DND-41 (cell line): ENCODE measurements around the gene PRR30.
"Not testable (repeated sequence)": the region's sequence is repeated elsewhere in the genome, so short reads cannot be mapped to it uniquely, and the experiment has no call there.

Source experiments
- ATAC-seq: fragments of 200-7000 bp; cut with Tn5 transposase; 3 replicates; pipeline ENCODE4 v1.9.1; 2021; ENCODE audit warnings: low read depth; ENCODE audit not compliant: insufficient read depth
- DNase-seq: peaks from one replicate; pipeline ENCODE4 v3.0.0-alpha.2; 2020
- H2AFZ ChIP-seq: 2 replicates; pipeline ENCODE4 v1.6.0; 2012; ENCODE audit warnings: low read depth, low read length
- H3K27ac ChIP-seq: 2 replicates; pipeline ENCODE4 v1.5.1; 2012; ENCODE audit warnings: low read length, inconsistent platforms
- H3K27me3 ChIP-seq: fragments of 200-600 bp; sonication (generic); 2 replicates; pipeline ENCODE4 v1.6.0; 2012; ENCODE audit warnings: low read length, mild to moderate bottlenecking, inconsistent platforms; ENCODE audit not compliant: insufficient read depth, poor library complexity
- H3K36me3 ChIP-seq: 2 replicates; pipeline ENCODE4 v1.5.1; 2012; ENCODE audit warnings: low read length, inconsistent platforms; ENCODE audit not compliant: insufficient read depth
- H3K4me1 ChIP-seq: 2 replicates; pipeline ENCODE4 v1.5.1; 2012; ENCODE audit warnings: mild to moderate bottlenecking, low read length; ENCODE audit not compliant: insufficient read depth
- H3K4me2 ChIP-seq: 2 replicates; pipeline ENCODE4 v1.6.0; 2012; ENCODE audit warnings: mild to moderate bottlenecking, moderate library complexity, low read length, inconsistent platforms; ENCODE audit not compliant: insufficient read depth
- H3K4me3 ChIP-seq, 2 experiments: fragments of 200-600 bp in 1 of 2; shearing (Covaris generic) in 1 of 2; 2 replicates each; pipeline ENCODE4 v1.5.1; 2012 to 2016; ENCODE audit warnings: inconsistent platforms in 2 of 2, low read length in 2 of 2, mild to moderate bottlenecking in 2 of 2, low read depth in 1 of 2, moderate library complexity in 1 of 2
- H3K79me2 ChIP-seq: 2 replicates; pipeline ENCODE4 v1.6.0; 2012; ENCODE audit warnings: low read length, inconsistent platforms; ENCODE audit not compliant: insufficient read depth
- H3K9ac ChIP-seq: 2 replicates; pipeline ENCODE4 v1.6.0; 2012; ENCODE audit warnings: low read depth, mild to moderate bottlenecking, inconsistent platforms, low read length, moderate library complexity
- H3K9me3 ChIP-seq: 2 replicates; pipeline ENCODE4 v1.5.1; 2012; ENCODE audit warnings: low read length, moderate library complexity, mild to moderate bottlenecking, inconsistent platforms; ENCODE audit not compliant: insufficient read depth, severe bottlenecking
- H4K20me1 ChIP-seq: 2 replicates; pipeline ENCODE4 v1.6.0; 2012; ENCODE audit warnings: low read length; ENCODE audit not compliant: insufficient read depth
- EZH2 ChIP-seq: IDR thresholded peaks from 3 replicates; pipeline ENCODE4 v1.6.1; 2012; ENCODE audit warnings: borderline replicate concordance, low read depth, mild to moderate bottlenecking, moderate library complexity, low read length, inconsistent platforms; ENCODE audit not compliant: severe bottlenecking
- TF ChIP-seq, protein P1 (sequence below): IDR thresholded peaks from 2 replicates; pipeline ENCODE4 v1.5.1; 2012; ENCODE audit warnings: borderline replicate concordance, low read length, moderate library complexity, mild to moderate bottlenecking; ENCODE audit not compliant: poor library complexity, severe bottlenecking; ENCODE audit errors: extremely low read depth

Gene PRR30

DNA sequence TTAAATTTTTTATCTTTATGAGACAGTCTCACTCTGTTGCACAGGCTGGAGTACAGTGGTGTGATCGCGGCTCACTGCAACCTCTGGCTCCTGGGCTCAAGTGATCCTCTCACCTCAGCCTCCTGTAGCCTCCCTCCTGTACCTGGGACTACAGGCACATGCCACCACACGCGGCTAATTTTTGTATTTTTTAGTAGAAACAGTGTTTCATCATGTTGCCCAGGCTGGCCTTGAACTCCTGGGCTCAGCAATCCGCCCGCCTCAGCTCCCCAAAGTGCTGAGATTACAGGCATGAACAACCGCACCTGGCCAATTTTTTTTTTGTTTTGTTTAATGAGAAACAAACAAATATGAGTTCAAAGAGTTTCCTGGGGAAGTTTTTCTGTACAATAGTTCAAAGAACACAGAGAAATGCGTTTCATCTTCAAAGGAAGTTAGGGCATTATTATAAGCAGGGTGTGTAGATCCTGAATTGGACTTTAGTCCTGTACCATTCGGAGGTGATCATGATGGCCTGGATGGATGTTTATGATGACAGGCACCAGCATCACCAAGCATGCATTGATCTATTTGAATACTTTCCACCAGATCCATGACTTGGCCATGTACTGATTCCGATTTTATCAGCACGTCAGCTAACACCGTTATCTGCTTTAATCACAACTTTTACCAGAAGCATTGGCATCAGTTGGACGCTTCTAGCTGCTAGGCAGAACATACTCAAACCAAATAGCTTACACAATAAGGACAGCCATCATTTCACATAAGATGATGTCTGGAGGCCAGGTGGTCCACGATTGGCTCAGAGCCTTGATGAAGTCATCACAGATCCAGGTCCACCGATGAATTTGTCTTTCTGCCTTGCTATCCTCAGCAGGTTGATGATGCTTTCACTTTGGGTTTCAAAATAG, 38.5 kb upstream of the PRR30 start:
- no peak for ATAC-seq
- Histone ChIP-seq H3K27ac (no peak overlapping the region), H3K27me3 (peaks cover 25% of the 10 kb centered on the region), H2AFZ (no peak overlapping the region), H3K79me2 (no peaks in the 10 kb centered on the region), H3K9me3 (no peaks in the 10 kb centered on the region), H3K4me2 (no peak overlapping the region), H3K4me3 (no peak overlapping the region), H3K4me1 (no peaks in the 10 kb centered on the region), H3K9ac (no peak overlapping the region), H3K36me3 (no peaks in the 10 kb centered on the region), H4K20me1 (no peaks in the 10 kb centered on the region)
- TF ChIP-seq EZH2: no peak
- TF ChIP-seq, protein P1, sequence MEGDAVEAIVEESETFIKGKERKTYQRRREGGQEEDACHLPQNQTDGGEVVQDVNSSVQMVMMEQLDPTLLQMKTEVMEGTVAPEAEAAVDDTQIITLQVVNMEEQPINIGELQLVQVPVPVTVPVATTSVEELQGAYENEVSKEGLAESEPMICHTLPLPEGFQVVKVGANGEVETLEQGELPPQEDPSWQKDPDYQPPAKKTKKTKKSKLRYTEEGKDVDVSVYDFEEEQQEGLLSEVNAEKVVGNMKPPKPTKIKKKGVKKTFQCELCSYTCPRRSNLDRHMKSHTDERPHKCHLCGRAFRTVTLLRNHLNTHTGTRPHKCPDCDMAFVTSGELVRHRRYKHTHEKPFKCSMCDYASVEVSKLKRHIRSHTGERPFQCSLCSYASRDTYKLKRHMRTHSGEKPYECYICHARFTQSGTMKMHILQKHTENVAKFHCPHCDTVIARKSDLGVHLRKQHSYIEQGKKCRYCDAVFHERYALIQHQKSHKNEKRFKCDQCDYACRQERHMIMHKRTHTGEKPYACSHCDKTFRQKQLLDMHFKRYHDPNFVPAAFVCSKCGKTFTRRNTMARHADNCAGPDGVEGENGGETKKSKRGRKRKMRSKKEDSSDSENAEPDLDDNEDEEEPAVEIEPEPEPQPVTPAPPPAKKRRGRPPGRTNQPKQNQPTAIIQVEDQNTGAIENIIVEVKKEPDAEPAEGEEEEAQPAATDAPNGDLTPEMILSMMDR: no peak
- no peak for DNase-seq

- H4K20me1 ChIP-seq, H3K9me3 ChIP-seq, H2AFZ ChIP-seq, H3K79me2 ChIP-seq, H3K36me3 ChIP-seq, H3K9ac ChIP-seq, H3K27ac ChIP-seq, DNase-seq, H3K4me2 ChIP-seq, H3K4me3 ChIP-seq, ATAC-seq, H3K4me1 ChIP-seq: not testable (repeated sequence)
- peaks cover 25% of the 10 kb centered on the region for H3K27me3 ChIP-seq
Measured at GRCh38 chr2:27175781-27176180, 36.6 kb upstream of the PRR30 start.

DNA sequence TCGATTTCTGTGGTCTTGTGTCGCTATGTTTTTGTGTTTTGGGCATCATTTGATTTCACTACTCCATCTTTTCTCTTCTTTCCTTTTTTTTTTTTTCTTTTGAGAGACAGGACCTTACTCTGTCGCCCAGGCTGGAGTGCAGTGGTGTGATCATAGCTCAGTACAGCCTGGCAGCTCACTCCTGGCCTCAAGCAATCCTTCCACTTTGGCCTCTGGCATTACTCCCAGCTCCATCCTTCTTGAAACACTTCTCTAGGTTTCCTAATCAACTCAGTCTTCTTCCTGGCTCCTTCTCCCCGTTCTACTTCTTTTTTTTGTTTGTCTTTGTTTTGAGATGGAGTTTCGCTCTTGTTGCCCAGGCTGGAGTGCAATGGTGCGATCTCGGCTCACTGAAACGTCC, 36.1 kb upstream of the PRR30 start:
- no peak for DNase-seq
- Histone ChIP-seq H3K9ac (no peak overlapping the region), H3K36me3 (no peaks in the 10 kb centered on the region), H3K79me2 (no peaks in the 10 kb centered on the region), H3K27ac (no peak overlapping the region), H4K20me1 (no peaks in the 10 kb centered on the region), H3K4me3 (no peak overlapping the region), H3K4me2 (no peak overlapping the region), H3K9me3 (no peaks in the 10 kb centered on the region), H3K27me3 (peaks cover 28% of the 10 kb centered on the region), H3K4me1 (no peaks in the 10 kb centered on the region), H2AFZ (no peak overlapping the region)
- no peak for ATAC-seq
- TF ChIP-seq, protein P1: no peak

GRCh38 chr2:27174638-27175037, 35.4 kb upstream of the PRR30 start:
- H3K27ac ChIP-seq: no peak overlapping the region
- no peaks in the 10 kb centered on the region for H4K20me1 ChIP-seq
- no peak overlapping the region for H3K9ac ChIP-seq
- H3K79me2 ChIP-seq: no peaks in the 10 kb centered on the region
- ATAC-seq (no peak), DNase-seq (no peak)
- peaks cover 4% of the 10 kb centered on the region for H3K4me1 ChIP-seq
- no peak overlapping the region for H3K4me2 ChIP-seq
- H3K27me3 ChIP-seq: peaks cover 32% of the 10 kb centered on the region
- H3K36me3 ChIP-seq: no peaks in the 10 kb centered on the region
- no peak overlapping the region for H2AFZ ChIP-seq
- TF ChIP-seq, protein P1: no peak
- TF ChIP-seq EZH2: no peak
- H3K4me3 ChIP-seq: no peak overlapping the region
- H3K9me3 ChIP-seq: no peaks in the 10 kb centered on the region
